ENCODE results near the gene SBF2.

- TF ChIP-seq CTCF (IDR thresholded peaks at IDR 0.05), result no peak
- no peak for TF ChIP-seq POLR2AphosphoS5 (IDR thresholded peaks at IDR 0.05)
- no peak for TF ChIP-seq EP300 (IDR thresholded peaks at IDR 0.05)
These were observed 242.0 kb downstream of the SBF2 start for GRCh38 chr11:10051868-10052586.
